ENCODE results near the gene PIWIL1. TPM values are rescaled to one million over a fixed set of nuclear protein-coding genes. Genes with fewer than 3 reads are reported as not detected.

Gene PIWIL1
- polyA plus RNA-seq, 2 of the 4 experiments (the other 2 are of a cell fraction), result not detected

- no peak for TF ChIP-seq HMGXB4 (CRISPR knock-in tag; IDR thresholded peaks at IDR 0.05; ENCODE audit: borderline replicate concordance)
- TF ChIP-seq USF2 (IDR thresholded peaks at IDR 0.05), result no peak
- TF ChIP-seq JUNB (IDR thresholded peaks at IDR 0.05), result no peak
Observed at GRCh38 chr12:130316251-130316650, 21.4 kb upstream of the PIWIL1 start (continued).

GRCh38 chr12:130320536-130320935 lies 17.2 kb upstream of the PIWIL1 start:
- H3K4me3 ChIP-seq, result no peak overlapping the region
- FAIRE-seq (no peak), ATAC-seq (no peak), DNase-seq (ENCODE audit: low read depth in 1 of 2, low spot score in 1 of 2) (no peak)
- no peaks in the 10 kb centered on the region for H3K9me3 ChIP-seq
- no peak overlapping the region for H3K4me2 ChIP-seq
- WGBS (ENCODE audit: missing lambda C conversion rate), result under 1% methylated on average over 2 of the region's 2 CpGs
- no peak for TF ChIP-seq RARB (CRISPR knock-in tag; IDR thresholded peaks at IDR 0.05)
- no peak for TF ChIP-seq BCL3 (IDR thresholded peaks at IDR 0.05)
- no peak for TF ChIP-seq MAFK (IDR thresholded peaks at IDR 0.05; ENCODE audit: partially characterized antibody)
- TF ChIP-seq KDM1A (IDR thresholded peaks at IDR 0.05; ENCODE audit: low read depth), result no peak
- no peak for TF ChIP-seq MYC (IDR thresholded peaks at IDR 0.05; ENCODE audit: borderline replicate concordance, low read length)
- no peak for TF ChIP-seq POLR2AphosphoS2 (conservative IDR thresholded peaks at IDR 0.05; ENCODE audit: low read length)
- TF ChIP-seq FOSB (CRISPR knock-in tag; IDR thresholded peaks at IDR 0.05), result no peak
- TF ChIP-seq FOSL2 (IDR thresholded peaks at IDR 0.05), result no peak
- no peak for TF ChIP-seq FOSL2 (CRISPR knock-in tag; IDR thresholded peaks at IDR 0.05)
- no peak for TF ChIP-seq CBX2 (IDR thresholded peaks at IDR 0.05; ENCODE audit: borderline replicate concordance, low read depth)
- no peak for TF ChIP-seq ZFP36 (IDR thresholded peaks at IDR 0.05; ENCODE audit: borderline replicate concordance, partially characterized antibody)
- no peak for TF ChIP-seq NFE2L2 (conservative IDR thresholded peaks at IDR 0.05; ENCODE audit: low read length)
- no peak for TF ChIP-seq ESRRA (IDR thresholded peaks at IDR 0.05; ENCODE audit: borderline replicate concordance, low read length)
- TF ChIP-seq TFCP2L1 (CRISPR knock-in tag; IDR thresholded peaks at IDR 0.05), result no peak
- TF ChIP-seq HDAC2 (IDR thresholded peaks at IDR 0.05), result no peak
- no peak for TF ChIP-seq FOXS1 (CRISPR knock-in tag; IDR thresholded peaks at IDR 0.05)
- TF ChIP-seq CEBPB (IDR thresholded peaks at IDR 0.05), result no peak
- ChIA-PET CTCF (no interaction called here), POLR2A (no interaction called here)
- H3K4me1 ChIP-seq, result no peaks in the 10 kb centered on the region
- H3K27ac ChIP-seq, result no peak overlapping the region

- WGBS (ENCODE audit: missing lambda C conversion rate), result 2% methylated on average over 3 of the region's 3 CpGs
- CTCF ChIA-PET, result interaction anchor here (1.3 kb wide), 1 partner anchor 9 kb away, joined by 3 read pairs; no protein-coding TSS in a partner anchor
Observed at GRCh38 chr12:130322263-130322662, 15.4 kb upstream of the PIWIL1 start.

More at GRCh38 chr12:130322263-130322662, 15.4 kb upstream of the PIWIL1 start:
- H3K4me1 ChIP-seq, result no peaks in the 10 kb centered on the region
- FAIRE-seq (no peak), ATAC-seq (no peak), DNase-seq (ENCODE audit: low read depth in 1 of 2, low spot score in 1 of 2) (no peak)
- no peak overlapping the region for H3K4me2 ChIP-seq
- no peak for TF ChIP-seq RNF2 (IDR thresholded peaks at IDR 0.05; ENCODE audit: borderline replicate concordance, low read depth)
- no peak for TF ChIP-seq EP300 (IDR thresholded peaks at IDR 0.05)
- no peak for TF ChIP-seq MYC (IDR thresholded peaks at IDR 0.05; ENCODE audit: borderline replicate concordance, low read length)
- no peak for TF ChIP-seq ESRRA (IDR thresholded peaks at IDR 0.05; ENCODE audit: borderline replicate concordance, low read length)
- no peak for TF ChIP-seq POLR2AphosphoS2 (conservative IDR thresholded peaks at IDR 0.05; ENCODE audit: low read length)
- TF ChIP-seq USF2 (IDR thresholded peaks at IDR 0.05), result no peak
- no peak for TF ChIP-seq SREBF2 (IDR thresholded peaks at IDR 0.05)
- TF ChIP-seq ZNF302 (CRISPR knock-in tag; IDR thresholded peaks at IDR 0.05), result no peak
- no peak for TF ChIP-seq RFX5 (IDR thresholded peaks at IDR 0.05)
- no peak for TF ChIP-seq POLR2A (IDR thresholded peaks at IDR 0.05; ENCODE audit: low read length)
- TF ChIP-seq RAD21 (conservative IDR thresholded peaks at IDR 0.05 in 1 of 2, IDR thresholded peaks at IDR 0.05 in 1 of 2), result no peak
- TF ChIP-seq RARB (CRISPR knock-in tag; IDR thresholded peaks at IDR 0.05), result no peak
- no peak for TF ChIP-seq EHMT2 (IDR thresholded peaks at IDR 0.05; ENCODE audit: low read depth)
- no peak for TF ChIP-seq PHF8 (IDR thresholded peaks at IDR 0.05; ENCODE audit: borderline replicate concordance, low read depth)
- no peak for TF ChIP-seq HOXA7 (CRISPR knock-in tag; IDR thresholded peaks at IDR 0.05)
- POLR2A ChIA-PET, result no interaction called here
- no peaks in the 10 kb centered on the region for H3K9me3 ChIP-seq
- no peak overlapping the region for H3K4me3 ChIP-seq
- H3K27ac ChIP-seq, result no peak overlapping the region
